Measurements from ENCODE around the gene NOP10.

DNA sequence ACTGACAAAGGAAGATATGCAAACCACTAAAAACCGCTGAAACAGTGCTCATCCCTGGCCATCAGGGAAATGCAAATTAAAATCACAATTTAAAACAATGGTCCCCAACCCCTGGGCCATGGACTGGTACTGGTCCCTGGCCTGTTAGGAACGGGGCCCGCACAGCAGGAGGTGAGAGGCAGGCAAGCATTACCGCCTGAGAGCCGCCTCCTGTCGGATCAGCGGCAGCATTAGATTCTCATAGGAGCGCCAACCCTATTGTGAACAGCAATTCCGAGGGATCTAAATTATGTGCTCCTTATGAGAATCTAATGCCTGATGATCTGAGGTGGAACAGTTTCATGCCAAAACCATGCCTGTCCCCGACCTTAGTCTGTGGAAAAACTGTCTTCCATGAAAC is 19.7 kb downstream of the NOP10 start:
- no peak for TF ChIP-seq CTCF (conservative IDR thresholded peaks at IDR 0.05 in 1 of 2, IDR thresholded peaks at IDR 0.05 in 1 of 2; ENCODE audit: extremely low read depth in 1 of 2, insufficient read depth in 1 of 2, low read depth in 1 of 2, low read length in 2 of 2)
- no peak for TF ChIP-seq EZH2 (IDR thresholded peaks at IDR 0.05; ENCODE audit: borderline replicate concordance, low read length)

Measured in mammary epithelial cell (primary cell).